Activated T-cell treated with anti-CD3 and anti-CD28 coated beads for 1 hour (primary cell): Measurements from ENCODE around the gene MTF2.

Source experiments
- DNase-seq: peaks from one replicate; pipeline ENCODE4 v3.0.0-alpha.2; 2020; ENCODE audit warnings: low read depth

MTF2 gene

GRCh38 chr1:93186667-93187066 is 107.6 kb downstream of the MTF2 start:
- no peak for DNase-seq
